GM18520 (cell line): ENCODE results near the gene CARNS1.

Experiments
- ATAC-seq: cut with Tn5 transposase; IDR thresholded peaks from one replicate; pipeline ENCODE4 v1.9.1; 2021; ENCODE audit not compliant: unreplicated experiment

CARNS1 gene

GRCh38 chr11:67440229-67441097 lies 25.0 kb downstream of the CARNS1 start:
- no peak for ATAC-seq

- no peak for ATAC-seq
These were observed 25.7 kb downstream of the CARNS1 start for GRCh38 chr11:67441098-67441563.

GRCh38 chr11:67441731-67442351 lies 26.4 kb downstream of the CARNS1 start:
- no peak for ATAC-seq

GRCh38 chr11:67442504-67443404 lies 27.3 kb downstream of the CARNS1 start:
- no peak for ATAC-seq

GRCh38 chr11:67445515-67445914 lies 30.0 kb downstream of the CARNS1 start:
- no peak for ATAC-seq

GRCh38 chr11:67448220-67448609 lies 32.7 kb downstream of the CARNS1 start:
- ATAC-seq = no peak

- no peak for ATAC-seq
These were observed 33.8 kb downstream of the CARNS1 start for GRCh38 chr11:67449116-67449844.

GRCh38 chr11:67450796-67451657 lies 35.5 kb downstream of the CARNS1 start:
- ATAC-seq = no peak

GRCh38 chr11:67451658-67451976 lies 36.1 kb downstream of the CARNS1 start:
- ATAC-seq = no peak

GRCh38 chr11:67452141-67452952 lies 36.9 kb downstream of the CARNS1 start, which contains the start of gene GPR152:
GPR152 (minus strand) TSS chr11:67452729; CDS start chr11:67452724, 5 bp downstream.
- no peak for ATAC-seq

GRCh38 chr11:67453816-67454732 lies 38.6 kb downstream of the CARNS1 start:
- no peak for ATAC-seq

- no peak for ATAC-seq
These were observed 39.6 kb downstream of the CARNS1 start, which contains the start of gene CABP4 for GRCh38 chr11:67455054-67455453. CABP4 (plus strand) TSS chr11:67455354; CDS start chr11:67455424, 70 bp downstream.

- ATAC-seq = no peak
These were observed 40.7 kb downstream of the CARNS1 start for GRCh38 chr11:67456068-67456705.

- ATAC-seq = no peak
These were observed 42.0 kb downstream of the CARNS1 start for GRCh38 chr11:67457453-67457852.

GRCh38 chr11:67458266-67458665 lies 42.8 kb downstream of the CARNS1 start:
- no peak for ATAC-seq

- ATAC-seq = no peak
These were observed 47.7 kb downstream of the CARNS1 start for GRCh38 chr11:67463186-67463585.
